HepG2 (cell line): ENCODE data around the gene FANCE. TPM values are rescaled to one million over a fixed set of nuclear protein-coding genes. Genes with fewer than 3 reads are reported as not detected.

Experiments used
- ATAC-seq: fragments of 200-7000 bp; cut with Tn5 transposase; 3 replicates; pipeline ENCODE4 v1.9.1; 2020; ENCODE audit warnings: mild to moderate bottlenecking, moderate library complexity
- BruUV-seq: library from RNA; stranded (reverse); fragments of 400-500 nt; replicated peaks from 2 replicates; lab custom pipeline; 2021; lab: Mats Ljungman, UMichigan
- CTCF ChIA-PET: fragments of 300-600 bp; formaldehyde crosslinking; extraction: SDS; loops from one replicate; lab custom pipeline; 2021; ENCODE audit warnings: low total read pairs, inconsistent platforms, low intra/inter-chr PET ratio; lab: Yijun Ruan, JAX
- POLR2A ChIA-PET: fragments of 350-600 bp; sonication (Branson Sonifier 250); formaldehyde crosslinking; loops from one replicate; lab custom pipeline; 2020; ENCODE audit warnings: antibody characterized with exemption, inconsistent platforms; lab: Yijun Ruan, JAX
- DNase-seq: peaks from one replicate; pipeline ENCODE4 v3.0.0-alpha.2; 2015; ENCODE audit warnings: low spot score
- FAIRE-seq: peaks from 3 replicates; lab custom pipeline; 2011; peaks lifted over from hg19 to GRCh38; lab: Jason Lieb, UNC
- H2AFZ ChIP-seq: one replicate; pipeline ENCODE4 v1.6.1; 2011; ENCODE audit warnings: low read length, inconsistent platforms
- H3K27ac ChIP-seq: fragments of 300-600 bp; 3 replicates; pipeline ENCODE4 v1.8.0; 2011; ENCODE audit warnings: mixed run types, mild to moderate bottlenecking, mixed read lengths, low read length, inconsistent platforms; ENCODE audit not compliant: insufficient read depth; ENCODE audit errors: extremely low read length
- H3K27me3 ChIP-seq, 2 experiments: fragments of 200-600 bp in 1 of 2; 2 replicates in 1 of 2; 3 replicates in 1 of 2; pipeline versions ENCODE4 v1.6.0 to v1.8.0; 2011; ENCODE audit warnings: low read length in 2 of 2, mild to moderate bottlenecking in 2 of 2, moderate library complexity in 2 of 2, inconsistent platforms in 1 of 2; ENCODE audit not compliant: insufficient read depth in 2 of 2, control insufficient read depth in 1 of 2
- H3K36me3 ChIP-seq, 2 experiments: fragments of 200-600 bp in 1 of 2; replicated peaks in 1 of 2; 2 replicates in 1 of 2; 3 replicates in 1 of 2; pipeline versions ENCODE4 v1.5.1 to v1.8.0; 2011; ENCODE audit warnings: low read length in 2 of 2, inconsistent platforms in 1 of 2; ENCODE audit not compliant: insufficient read depth in 2 of 2, control insufficient read depth in 1 of 2
- H3K4me1 ChIP-seq: 2 replicates; pipeline ENCODE4 v1.5.1; 2012; ENCODE audit warnings: low read length, inconsistent platforms; ENCODE audit not compliant: insufficient read depth
- H3K4me2 ChIP-seq: 2 replicates; pipeline ENCODE4 v1.6.0; 2011; ENCODE audit warnings: low read depth, low read length, inconsistent platforms
- H3K4me3 ChIP-seq, 3 experiments: fragments of 200-600 bp in 1 of 3; sonication (generic), shearing (Covaris generic) in 1 of 3; replicated peaks in 1 of 3; 2 replicates each; pipeline ENCODE4 v1.5.1; 2011 to 2016; ENCODE audit warnings: low read length in 3 of 3, inconsistent platforms in 2 of 3, low read depth in 2 of 3, mild to moderate bottlenecking in 2 of 3, control low read depth in 1 of 3, mixed read lengths in 1 of 3; ENCODE audit not compliant: insufficient read depth in 1 of 3
- H3K79me2 ChIP-seq: one replicate; pipeline ENCODE4 v1.6.1; 2011; ENCODE audit warnings: low read length, inconsistent platforms; ENCODE audit not compliant: insufficient read depth
- H3K9ac ChIP-seq: 2 replicates; pipeline ENCODE4 v1.6.0; 2011; ENCODE audit warnings: mild to moderate bottlenecking, low read depth, low read length, inconsistent platforms; ENCODE audit not compliant: insufficient read depth
- H3K9me3 ChIP-seq: 2 replicates; pipeline ENCODE4 v1.5.1; 2012; ENCODE audit warnings: mild to moderate bottlenecking, low read length
- H4K20me1 ChIP-seq: 2 replicates; pipeline ENCODE4 v1.6.0; 2011; ENCODE audit warnings: inconsistent platforms, mild to moderate bottlenecking, low read length, moderate library complexity; ENCODE audit not compliant: insufficient read depth
- GLI4 ChIP-seq: sonication (generic); formaldehyde crosslinking; IDR thresholded peaks from 2 replicates; pipeline ENCODE4 v1.5.1; 2020; ENCODE audit warnings: missing genetic modification reagents, mild to moderate bottlenecking, moderate library complexity, borderline replicate concordance
- MED1 ChIP-seq: sonication (generic); formaldehyde crosslinking; IDR thresholded peaks from 2 replicates; pipeline ENCODE4 v1.4.0; 2020; ENCODE audit warnings: missing genetic modification reagents
- NR3C1 ChIP-seq: sonication (generic); formaldehyde crosslinking; IDR thresholded peaks from 2 replicates; pipeline ENCODE4 v1.4.0; 2020; ENCODE audit warnings: missing genetic modification reagents
- ZNF318 ChIP-seq: sonication (generic); formaldehyde crosslinking; IDR thresholded peaks from 2 replicates; pipeline ENCODE4 v1.4.0; 2020; ENCODE audit warnings: mild to moderate bottlenecking, missing genetic modification reagents
- ZNF749 ChIP-seq: sonication (generic); formaldehyde crosslinking; IDR thresholded peaks from 2 replicates; pipeline ENCODE4 v1.8.0; 2022; ENCODE audit warnings: mild to moderate bottlenecking, missing genetic modification reagents, moderate library complexity, borderline replicate concordance
- WGBS: methylation state at CpG from one replicate; pipeline ENCODE4 v1.1.6; 2017; ENCODE audit warnings: low lambda C conversion rate; 5-methylcytosine and 5-hydroxymethylcytosine counted together
- in situ Hi-C: cut with HindIII; loops from 2 replicates; pipeline ENCODE4 v1.10.0; 2017; ENCODE audit warnings: low pct_unique_long_range_greater_than_20kb; ENCODE audit not compliant: extremely low pct_ligation_motif_present
- intact Hi-C: fragments of 100-400 bp; cut with micrococcal nuclease; formaldehyde crosslinking; loops from one replicate; pipeline ENCODE4 v1.10.0; 2022; ENCODE audit not compliant: unreplicated experiment
- polyA plus RNA-seq, 8 experiments: library from polyadenylated mRNA; depleted of rRNA in 3 of 8; stranded (reverse) in 7 of 8; unstranded in 1 of 8; fragments of >200 nt; fragmentation: Illumina TruSeq in 4 of 8; extraction: Trizol in 4 of 8; gene quantifications; 2 replicates each; pipeline versions ENCODE4 v1.2.1 to v1.2.3, GENCODE V29; 2011 to 2016; ENCODE audit warnings: low read depth in 4 of 8, missing spikeins in 1 of 8, mixed read lengths in 1 of 8; ENCODE audit not compliant: insufficient read depth in 1 of 8
- total RNA-seq, 5 experiments: library from RNA; depleted of rRNA; stranded (reverse); fragments of >200 nt; fragmentation: Illumina TruSeq; extraction: Trizol; gene quantifications; 2 replicates each; pipeline ENCODE4 v1.2.3, GENCODE V29; 2016; ENCODE audit warnings: low read depth in 1 of 5

The FANCE gene
- total and polyA plus RNA-seq, 2 of the 13 experiments (the other 11 are each of a cell fraction or from before 2014, with no cell fraction given): 7.1 to 11.2 TPM

- H3K79me2 ChIP-seq: no peaks in the 10 kb centered on the region
- H4K20me1 ChIP-seq: no peaks in the 10 kb centered on the region
- ATAC-seq: no peak
- H3K27me3 ChIP-seq: peaks cover 7 to 25% of the 10 kb centered on the region in 2 experiments; a peak in 2 of 5 replicates
- no peak overlapping the region for H3K27ac ChIP-seq
- CTCF ChIA-PET: interaction anchor here (0.7 to 5.1 kb wide), 4 partner anchors 20 to 107 kb away, joined by 3 to 87 read pairs (median 6); partner anchors contain the start of genes PPARD and RPL10A
- POLR2A ChIA-PET: no interaction called here
- FAIRE-seq: no peak
- 43% methylated on average over 7 of the region's 7 CpGs for WGBS
- no peak for TF ChIP-seq GLI4 (CRISPR knock-in tag)
- TF ChIP-seq ZNF318: no peak
- TF ChIP-seq MED1 (CRISPR knock-in tag): no peak
- no peak for TF ChIP-seq ZNF749 (CRISPR knock-in tag)
- no peak for TF ChIP-seq NR3C1
- no peak overlapping the region for H3K4me3 ChIP-seq
- H3K36me3 ChIP-seq: no peaks in the 10 kb centered on the region
- no peak overlapping the region for H2AFZ ChIP-seq
- no peak overlapping the region for H3K9ac ChIP-seq
- H3K9me3 ChIP-seq: no peaks in the 10 kb centered on the region
- intact Hi-C loops: no loop called here
- DNase-seq: no peak
- peaks cover 33% of the 10 kb centered on the region for H3K4me1 ChIP-seq
- in situ Hi-C loops: no loop called here
- BruUV-seq: no TSS peak
- H3K4me2 ChIP-seq: no peak overlapping the region
Observed at GRCh38 chr6:35448191-35448590, 3.9 kb upstream of the FANCE start.
